Transverse colon (tissue), 4 donors: ENCODE data around the gene KCNK10. TPM values are rescaled to one million over a fixed set of nuclear protein-coding genes. Genes with fewer than 3 reads are reported as not detected.

Source experiments
- DNase-seq: peaks from one replicate; pipeline ENCODE4 v3.0.0-alpha.2; 2019
- H3K27ac ChIP-seq, 4 donors: fragments of 200-600 bp; sonication (generic); 2 replicates each; pipeline ENCODE4 v1.5.1; 2016 to 2018; ENCODE audit warnings: inconsistent platforms in 4 of 4
- H3K27me3 ChIP-seq: fragments of 200-600 bp; sonication (generic); 2 replicates; pipeline ENCODE4 v1.5.1; 2017; ENCODE audit warnings: inconsistent platforms
- H3K36me3 ChIP-seq, 4 donors: fragments of 200-600 bp; sonication (generic); 2 replicates each; pipeline ENCODE4 v1.5.1; 2017 to 2019; ENCODE audit warnings: inconsistent platforms in 4 of 4
- H3K4me1 ChIP-seq, 4 donors: fragments of 200-600 bp; sonication (generic); 2 replicates each; pipeline ENCODE4 v1.5.1; 2017 to 2020; ENCODE audit warnings: inconsistent platforms in 4 of 4
- H3K4me3 ChIP-seq, 4 donors: fragments of 200-600 bp; sonication (generic); 1 replicate in 1 of 4; 2 replicates in 3 of 4; pipeline versions ENCODE4 v1.5.1 to v1.6.1; 2017 to 2019; ENCODE audit warnings: inconsistent platforms in 4 of 4
- H3K9me3 ChIP-seq, 2 donors: fragments of 200-600 bp; sonication (generic); 2 replicates each; pipeline ENCODE4 v1.5.1; 2017 to 2019; ENCODE audit warnings: inconsistent platforms in 2 of 2
- CTCF ChIP-seq, 5 experiments: fragments of 200-600 bp in 3 of 5; fragments of 450-650 bp in 2 of 5; sonication (generic) in 3 of 5; IDR thresholded peaks; 1 replicate in 2 of 5; 2 replicates in 3 of 5; pipeline ENCODE4 v1.5.1; 2016 to 2017; ENCODE audit warnings: antibody characterized with exemption in 5 of 5, inconsistent platforms in 3 of 5, mild to moderate bottlenecking in 2 of 5, moderate library complexity in 1 of 5
- EP300 ChIP-seq: sonication (generic); formaldehyde crosslinking; IDR thresholded peaks from one replicate; pipeline ENCODE4 v1.6.1; 2017; ENCODE audit warnings: antibody characterized with exemption, low read depth
- POLR2A ChIP-seq: fragments of 450-650 bp; IDR thresholded peaks from one replicate; pipeline ENCODE4 v1.6.1; 2016; ENCODE audit warnings: antibody characterized with exemption, mild to moderate bottlenecking, moderate library complexity
- POLR2AphosphoS5 ChIP-seq, 3 donors: sonication (generic); formaldehyde crosslinking; IDR thresholded peaks; one replicate each; pipeline ENCODE4 v1.6.1; 2016; ENCODE audit warnings: antibody characterized with exemption in 3 of 3
- WGBS, 2 donors: methylation state at CpG; one replicate each; pipeline ENCODE4 v1.1.5; 2018; ENCODE audit warnings: low coverage in 1 of 2; 5-methylcytosine and 5-hydroxymethylcytosine counted together
- in situ Hi-C, 4 donors: fragments of 200-750 bp; cut with MboI; loops; one replicate each; pipeline versions ENCODE4 v1.15.0 to v1.15.1; 2017; ENCODE audit warnings: low sequenced_read_pairs in 3 of 4, low pct_ligation_motif_present in 1 of 4, low pct_unique_long_range_greater_than_20kb in 1 of 4
- intact Hi-C: fragments of 100-400 bp; cut with DNase I; formaldehyde crosslinking; loops from one replicate; pipeline ENCODE4 v1.15.1; 2023; ENCODE audit warnings: low total_unique reads
- total RNA-seq, 4 donors: library from RNA; depleted of rRNA; stranded (reverse); fragments of >200 nt; gene quantifications; one replicate each; pipeline ENCODE4 v1.1.0, GENCODE V29; 2016

KCNK10 gene
- total RNA-seq = 1 to 10 TPM; 2.2 to 7.4 (median 3.2) TPM

- no peak for DNase-seq
- intact Hi-C loops (no loop called here), in situ Hi-C loops (no loop called here)
- TF ChIP-seq POLR2AphosphoS5 (IDR thresholded peaks at IDR 0.05) = no peak
- Histone ChIP-seq H3K27me3 (peaks cover 99% of the 10 kb centered on the region), H3K27ac (no peak within 1 kb of the TSS), H3K9me3 (no peaks in the 10 kb centered on the region), H3K4me1 (peaks cover 0 to 16% (median 8%) of the 10 kb centered on the region in 4 donors), H3K36me3 (no peaks in the 10 kb centered on the region), H3K4me3 (peak within 1 kb of the TSS in 3 of 4 donors; percentile 15 to 44 (median 33))
- 1% methylated on average over 18 of the region's 52 CpGs; no CpG with 5 or more reads in 1 of the 2 donors for WGBS, 2 donors
Observed at GRCh38 chr14:88323086-88323522, at the start of gene KCNK10. Gene KCNK10, minus strand, starts transcription at chr14:88323269. Its CDS starts 471 bp downstream, at chr14:88322798.

DNA sequence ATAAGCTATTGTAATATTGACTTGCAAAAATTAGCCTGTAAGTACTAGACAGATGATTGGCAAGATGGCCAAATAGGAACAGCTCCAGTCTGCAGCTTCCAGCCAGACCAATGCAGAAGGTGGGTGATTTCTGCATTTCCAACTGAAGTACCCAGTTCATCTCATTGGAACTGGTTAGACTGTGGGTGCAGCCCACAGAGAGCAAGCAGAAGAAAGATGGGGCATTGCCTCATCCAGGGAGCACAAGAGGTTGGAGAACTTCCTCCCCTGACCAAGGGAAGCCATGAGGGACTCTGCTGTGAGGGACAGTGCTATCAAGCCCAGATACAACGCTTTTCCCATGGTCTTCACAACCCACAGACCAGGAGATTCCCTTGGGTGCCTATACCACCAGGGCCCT lies 46.4 kb upstream of the KCNK10 start:
- DNase-seq = no peak
- Histone ChIP-seq H3K9me3 (no peaks in the 10 kb centered on the region), H3K4me1 (no peaks in the 10 kb centered on the region), H3K36me3 (no peaks in the 10 kb centered on the region), H3K4me3 (no peak overlapping the region), H3K27me3 (no peaks in the 10 kb centered on the region), H3K27ac (no peak overlapping the region)
- WGBS, 2 donors = 35% methylated on average over 1 of the region's 1 CpG; no CpG with 5 or more reads in 1 of the 2 donors
- in situ Hi-C loops = no loop called here
- no peak for TF ChIP-seq POLR2A
- TF ChIP-seq CTCF (IDR thresholded peaks at IDR 0.05) = no peak
- TF ChIP-seq POLR2AphosphoS5 (IDR thresholded peaks at IDR 0.05) = no peak
- no peak for TF ChIP-seq EP300
- intact Hi-C loops = no loop called here

GRCh38 chr14:88364710-88365413 lies 41.8 kb upstream of the KCNK10 start:
- in situ Hi-C loops (no loop called here), intact Hi-C loops (no loop called here)
- H3K4me1 ChIP-seq = no peaks in the 10 kb centered on the region
- TF ChIP-seq POLR2A = no peak
- no peak for TF ChIP-seq EP300
- TF ChIP-seq POLR2AphosphoS5 (IDR thresholded peaks at IDR 0.05) = no peak
- TF ChIP-seq CTCF (IDR thresholded peaks at IDR 0.05) = no peak
- no peak for DNase-seq
- no peak overlapping the region for H3K4me3 ChIP-seq
- H3K9me3 ChIP-seq = no peaks in the 10 kb centered on the region
- no peak overlapping the region for H3K27ac ChIP-seq
- no peaks in the 10 kb centered on the region for H3K27me3 ChIP-seq
- H3K36me3 ChIP-seq = no peaks in the 10 kb centered on the region
- WGBS, 2 donors = 67 to 100% methylated on average over 3 to 4 of the region's 4 CpGs

DNA sequence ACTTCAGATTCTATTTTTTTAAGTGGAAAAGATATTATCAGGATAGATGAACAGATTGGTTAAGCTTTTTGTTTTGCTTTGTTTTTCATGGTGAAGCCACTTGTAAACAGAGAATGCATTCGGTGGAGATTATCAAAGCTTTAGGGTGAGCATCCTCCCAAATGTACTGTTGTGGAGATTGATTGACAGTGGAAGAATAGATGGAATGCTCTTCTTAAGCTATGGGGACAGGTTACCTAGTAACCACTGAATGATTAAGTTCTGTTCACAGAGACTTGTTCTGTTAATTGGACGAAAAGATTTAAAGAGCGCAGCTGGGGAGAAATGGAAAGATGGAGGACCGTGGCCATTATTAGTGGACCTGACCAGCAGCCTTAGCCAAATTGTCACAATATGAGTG lies 40.6 kb upstream of the KCNK10 start:
- Histone ChIP-seq H3K4me1 (no peaks in the 10 kb centered on the region), H3K4me3 (no peak overlapping the region), H3K27me3 (no peaks in the 10 kb centered on the region), H3K27ac (no peak overlapping the region), H3K36me3 (no peaks in the 10 kb centered on the region), H3K9me3 (no peaks in the 10 kb centered on the region)
- 87 to 92% methylated on average over 3 to 4 of the region's 4 CpGs for WGBS, 2 donors
- no peak for DNase-seq
- TF ChIP-seq CTCF (IDR thresholded peaks at IDR 0.05) (no peak), EP300 (no peak), POLR2A (no peak), POLR2AphosphoS5 (IDR thresholded peaks at IDR 0.05) (no peak)
- intact Hi-C loops = no loop called here
- in situ Hi-C loops = no loop called here
